CD4-positive, CD25-positive, alpha-beta regulatory T cell (primary cell): ENCODE results near the gene CNTNAP2. TPM values are rescaled to one million over a fixed set of nuclear protein-coding genes. Genes with fewer than 3 reads are reported as not detected.

Experiments
- ATAC-seq, 2 donors: fragments of 150-1000 bp; cut with Tn5 transposase; one replicate each; pipeline ENCODE4 v1.10.0; 2021; ENCODE audit warnings: low read depth in 2 of 2, moderate number of reproducible peaks in 2 of 2, moderate library complexity in 1 of 2
- DNase-seq, 3 donors: peaks; one replicate each; pipeline versions ENCODE4 v3.0.0 to v3.0.0-alpha.2; 2012 to 2022; ENCODE audit warnings: mixed read lengths in 1 of 3
- H3K27ac ChIP-seq: one replicate; pipeline ENCODE4 v1.7.0; 2013; ENCODE audit warnings: mild to moderate bottlenecking, low read length; ENCODE audit not compliant: insufficient read depth, poor library complexity, severe bottlenecking
- H3K27me3 ChIP-seq: one replicate; pipeline ENCODE4 v1.7.0; 2013; ENCODE audit warnings: low read length; ENCODE audit not compliant: control insufficient read depth, insufficient read depth
- H3K36me3 ChIP-seq: one replicate; pipeline ENCODE4 v1.7.0; 2013; ENCODE audit warnings: mild to moderate bottlenecking, low read length, moderate library complexity; ENCODE audit not compliant: control insufficient read depth, insufficient read depth
- H3K4me1 ChIP-seq: 2 replicates; pipeline ENCODE4 v1.7.0; 2013; ENCODE audit warnings: mild to moderate bottlenecking, low read length; ENCODE audit not compliant: insufficient read depth, control insufficient read depth, poor library complexity, severe bottlenecking
- H3K4me3 ChIP-seq: one replicate; pipeline ENCODE4 v1.7.0; 2013; ENCODE audit warnings: low read depth, mild to moderate bottlenecking, low read length, moderate library complexity
- H3K9me3 ChIP-seq, 2 experiments: 1 replicate in 1 of 2; 2 replicates in 1 of 2; pipeline ENCODE4 v1.7.0; 2013; ENCODE audit warnings: low read length in 2 of 2, mild to moderate bottlenecking in 1 of 2, moderate library complexity in 1 of 2; ENCODE audit not compliant: control insufficient read depth in 2 of 2
- H3K27ac Mint-ChIP-seq, 3 donors: one replicate each; pipeline ENCODE4 v1.8.0; 2020 to 2022; ENCODE audit warnings: mild to moderate bottlenecking in 3 of 3, mixed read lengths in 3 of 3, moderate library complexity in 2 of 3
- H3K27me3 Mint-ChIP-seq: one replicate; pipeline ENCODE4 v1.8.0; 2022; ENCODE audit warnings: mild to moderate bottlenecking, mixed read lengths
- H3K36me3 Mint-ChIP-seq: one replicate; pipeline ENCODE4 v1.8.0; 2020; ENCODE audit warnings: mixed read lengths
- H3K4me1 Mint-ChIP-seq, 4 donors: one replicate each; pipeline ENCODE4 v1.8.0; 2020 to 2022; ENCODE audit warnings: mixed read lengths in 4 of 4, mild to moderate bottlenecking in 1 of 4
- H3K4me3 Mint-ChIP-seq, 4 donors: one replicate each; pipeline ENCODE4 v1.8.0; 2020 to 2022; ENCODE audit warnings: mild to moderate bottlenecking in 4 of 4, mixed read lengths in 4 of 4, moderate library complexity in 3 of 4
- H3K9me3 Mint-ChIP-seq, 7 donors: one replicate each; pipeline ENCODE4 v1.8.0; 2020 to 2022; ENCODE audit warnings: mixed read lengths in 7 of 7, mild to moderate bottlenecking in 3 of 7, moderate library complexity in 2 of 7
- polyA plus RNA-seq, 4 donors: library from polyadenylated mRNA; unstranded; fragments of 300-500 nt; fragmentation: Illumina TruSeq; gene quantifications; one replicate each; pipeline ENCODE4 v1.2.3, GENCODE V29; 2021
- total RNA-seq: library from RNA; stranded (reverse); gene quantifications from one replicate; pipeline ENCODE4 v1.2.3, GENCODE V29; 2022

The CNTNAP2 gene
- total and polyA plus RNA-seq, 5 donors from 2014 or later = 0.02 to 0.15 TPM; not detected in 3

GRCh38 chr7:147916573-147916972 lies 1800.0 kb downstream of the CNTNAP2 start:
- H3K27ac ChIP-seq = no peak overlapping the region
- no peak for ATAC-seq
- no peak overlapping the region for H3K4me3 ChIP-seq
- no peak for DNase-seq
- H3K36me3 Mint-ChIP-seq = no peaks in the 10 kb centered on the region
- H3K27ac Mint-ChIP-seq = no peak overlapping the region
- H3K27me3 Mint-ChIP-seq = no peaks in the 10 kb centered on the region
- no peak overlapping the region for H3K4me3 Mint-ChIP-seq
- no peaks in the 10 kb centered on the region for H3K9me3 ChIP-seq
- no peaks in the 10 kb centered on the region for H3K27me3 ChIP-seq
- no peaks in the 10 kb centered on the region for H3K4me1 ChIP-seq
- H3K36me3 ChIP-seq = no peaks in the 10 kb centered on the region
- H3K9me3 Mint-ChIP-seq = peaks cover 0 to 2% (median 0%) of the 10 kb centered on the region in 7 donors
- no peaks in the 10 kb centered on the region for H3K4me1 Mint-ChIP-seq

GRCh38 chr7:147923841-147924240 lies 1807.2 kb downstream of the CNTNAP2 start:
- Mint-ChIP-seq H3K36me3 (no peaks in the 10 kb centered on the region), H3K4me1 (no peaks in the 10 kb centered on the region), H3K27ac (no peak overlapping the region), H3K27me3 (no peaks in the 10 kb centered on the region), H3K4me3 (no peak overlapping the region), H3K9me3 (peaks cover 0 to 6% (median 4%) of the 10 kb centered on the region in 7 donors)
- DNase-seq = no peak
- peaks cover 0 to 2% of the 10 kb centered on the region in 2 experiments for H3K9me3 ChIP-seq
- no peak for ATAC-seq
- H3K36me3 ChIP-seq = no peaks in the 10 kb centered on the region
- H3K4me1 ChIP-seq = no peaks in the 10 kb centered on the region
- H3K4me3 ChIP-seq = no peak overlapping the region
- no peak overlapping the region for H3K27ac ChIP-seq
- no peaks in the 10 kb centered on the region for H3K27me3 ChIP-seq

- no peaks in the 10 kb centered on the region for H3K36me3 ChIP-seq
- no peaks in the 10 kb centered on the region for H3K27me3 ChIP-seq
- H3K4me3 ChIP-seq = no peak overlapping the region
- H3K9me3 Mint-ChIP-seq = peaks cover 0 to 5% (median 1%) of the 10 kb centered on the region in 7 donors
- H3K9me3 ChIP-seq = no peaks in the 10 kb centered on the region
- H3K36me3 Mint-ChIP-seq = no peaks in the 10 kb centered on the region
- no peaks in the 10 kb centered on the region for H3K27me3 Mint-ChIP-seq
- no peak overlapping the region for H3K27ac ChIP-seq
- DNase-seq (no peak), ATAC-seq (no peak)
- no peak overlapping the region for H3K4me3 Mint-ChIP-seq
- H3K4me1 ChIP-seq = no peaks in the 10 kb centered on the region
- no peak overlapping the region for H3K27ac Mint-ChIP-seq
- no peaks in the 10 kb centered on the region for H3K4me1 Mint-ChIP-seq
Observed at GRCh38 chr7:147937428-147937827, 1820.8 kb downstream of the CNTNAP2 start.

GRCh38 chr7:147941381-147941780 lies 1824.8 kb downstream of the CNTNAP2 start:
- no peak for DNase-seq
- no peak overlapping the region for H3K27ac ChIP-seq
- Mint-ChIP-seq H3K27ac (no peak overlapping the region), H3K9me3 (peaks cover 0 to 5% (median 4%) of the 10 kb centered on the region in 7 donors), H3K4me3 (no peak overlapping the region), H3K36me3 (no peaks in the 10 kb centered on the region), H3K27me3 (no peaks in the 10 kb centered on the region), H3K4me1 (no peaks in the 10 kb centered on the region)
- no peaks in the 10 kb centered on the region for H3K36me3 ChIP-seq
- no peaks in the 10 kb centered on the region for H3K9me3 ChIP-seq
- H3K4me1 ChIP-seq = no peaks in the 10 kb centered on the region
- no peak for ATAC-seq
- no peak overlapping the region for H3K4me3 ChIP-seq
- H3K27me3 ChIP-seq = no peaks in the 10 kb centered on the region

- Mint-ChIP-seq H3K4me3 (no peak overlapping the region), H3K27ac (no peak overlapping the region), H3K27me3 (no peaks in the 10 kb centered on the region), H3K4me1 (no peaks in the 10 kb centered on the region), H3K36me3 (no peaks in the 10 kb centered on the region), H3K9me3 (peaks cover 0 to 8% (median 4%) of the 10 kb centered on the region in 7 donors)
- Histone ChIP-seq H3K9me3 (no peaks in the 10 kb centered on the region), H3K4me1 (no peaks in the 10 kb centered on the region), H3K36me3 (no peaks in the 10 kb centered on the region), H3K27ac (no peak overlapping the region), H3K4me3 (no peak overlapping the region), H3K27me3 (no peaks in the 10 kb centered on the region)
- ATAC-seq (no peak), DNase-seq (no peak)
Observed at GRCh38 chr7:147944321-147944720, 1827.7 kb downstream of the CNTNAP2 start.

GRCh38 chr7:147952918-147953317 lies 1836.3 kb downstream of the CNTNAP2 start:
- H3K27ac ChIP-seq = no peak overlapping the region
- no peak overlapping the region for H3K4me3 ChIP-seq
- H3K4me1 ChIP-seq = no peaks in the 10 kb centered on the region
- Mint-ChIP-seq H3K9me3 (peaks cover 0 to 8% (median 3%) of the 10 kb centered on the region in 7 donors), H3K4me1 (no peaks in the 10 kb centered on the region), H3K4me3 (no peak overlapping the region), H3K27ac (no peak overlapping the region), H3K36me3 (no peaks in the 10 kb centered on the region), H3K27me3 (no peaks in the 10 kb centered on the region)
- H3K27me3 ChIP-seq = no peaks in the 10 kb centered on the region
- H3K9me3 ChIP-seq = no peaks in the 10 kb centered on the region
- no peak for DNase-seq
- H3K36me3 ChIP-seq = no peaks in the 10 kb centered on the region
- no peak for ATAC-seq

- Histone ChIP-seq H3K9me3 (peaks cover 0 to 4% of the 10 kb centered on the region in 2 experiments), H3K4me3 (no peak overlapping the region), H3K27me3 (no peaks in the 10 kb centered on the region), H3K36me3 (no peaks in the 10 kb centered on the region), H3K27ac (no peak overlapping the region), H3K4me1 (no peaks in the 10 kb centered on the region)
- no peak overlapping the region for H3K27ac Mint-ChIP-seq
- H3K36me3 Mint-ChIP-seq = no peaks in the 10 kb centered on the region
- H3K9me3 Mint-ChIP-seq = peaks cover 0 to 5% (median 0%) of the 10 kb centered on the region in 7 donors
- H3K4me3 Mint-ChIP-seq = no peak overlapping the region
- no peak for ATAC-seq
- H3K27me3 Mint-ChIP-seq = no peaks in the 10 kb centered on the region
- no peak for DNase-seq
- H3K4me1 Mint-ChIP-seq = no peaks in the 10 kb centered on the region
Observed at GRCh38 chr7:147968046-147968610, 1851.5 kb downstream of the CNTNAP2 start.

- ATAC-seq (no peak), DNase-seq (no peak)
- H3K4me1 ChIP-seq = no peaks in the 10 kb centered on the region
- H3K36me3 Mint-ChIP-seq = no peaks in the 10 kb centered on the region
- peaks cover 0 to 2% (median 0%) of the 10 kb centered on the region in 7 donors for H3K9me3 Mint-ChIP-seq
- peaks cover 0 to 4% of the 10 kb centered on the region in 2 experiments for H3K9me3 ChIP-seq
- H3K27ac ChIP-seq = no peak overlapping the region
- H3K27me3 Mint-ChIP-seq = no peaks in the 10 kb centered on the region
- H3K4me3 ChIP-seq = no peak overlapping the region
- H3K4me3 Mint-ChIP-seq = no peak overlapping the region
- no peaks in the 10 kb centered on the region for H3K27me3 ChIP-seq
- no peaks in the 10 kb centered on the region for H3K36me3 ChIP-seq
- H3K4me1 Mint-ChIP-seq = no peaks in the 10 kb centered on the region
- H3K27ac Mint-ChIP-seq = no peak overlapping the region
Observed at GRCh38 chr7:147971606-147972110, 1855.1 kb downstream of the CNTNAP2 start.
